ENCODE data around the gene KIAA1671.

KIAA1671 gene

GRCh38 chr22:25016311-25016710 is 63.8 kb downstream of the KIAA1671 start:
- DNase-seq: no peak

- DNase-seq: no peak
Observed at GRCh38 chr22:25018009-25018408, 65.5 kb downstream of the KIAA1671 start.

- DNase-seq: no peak
Observed at GRCh38 chr22:25019427-25020184, 67.1 kb downstream of the KIAA1671 start.

GRCh38 chr22:25021409-25021808 is 68.9 kb downstream of the KIAA1671 start:
- DNase-seq: no peak

- DNase-seq: no peak
Observed at GRCh38 chr22:25021976-25022711, 69.6 kb downstream of the KIAA1671 start.

- DNase-seq: no peak
Observed at GRCh38 chr22:25023879-25024278, 71.4 kb downstream of the KIAA1671 start.

- DNase-seq: no peak
Observed at GRCh38 chr22:25024895-25025294, 72.4 kb downstream of the KIAA1671 start.

- no peak for DNase-seq
Observed at GRCh38 chr22:25025491-25026400, 73.2 kb downstream of the KIAA1671 start.

- no peak for DNase-seq
Observed at GRCh38 chr22:25027043-25027906, 74.8 kb downstream of the KIAA1671 start.

GRCh38 chr22:25027959-25028840 is 75.7 kb downstream of the KIAA1671 start:
- peak; percentile 57 for DNase-seq

GRCh38 chr22:25028841-25029141 is 76.3 kb downstream of the KIAA1671 start:
- DNase-seq: no peak

GRCh38 chr22:25029181-25029580 is 76.7 kb downstream of the KIAA1671 start:
- DNase-seq: no peak

GRCh38 chr22:25030636-25031035 is 78.1 kb downstream of the KIAA1671 start:
- DNase-seq: no peak

GRCh38 chr22:25032066-25032465 is 79.5 kb downstream of the KIAA1671 start:
- no peak for DNase-seq

- no peak for DNase-seq
Observed at GRCh38 chr22:25035715-25036114, 83.2 kb downstream of the KIAA1671 start.

- DNase-seq: no peak
Observed at GRCh38 chr22:25038239-25038638, 85.7 kb downstream of the KIAA1671 start.

GRCh38 chr22:25038771-25039170 is 86.3 kb downstream of the KIAA1671 start:
- DNase-seq: no peak

- DNase-seq: no peak
Observed at GRCh38 chr22:25039255-25039654, 86.7 kb downstream of the KIAA1671 start.

- no peak for DNase-seq
Observed at GRCh38 chr22:25039754-25040153, 87.2 kb downstream of the KIAA1671 start.

GRCh38 chr22:25045159-25045558 is 92.6 kb downstream of the KIAA1671 start:
- DNase-seq: no peak

- no peak for DNase-seq
Observed at GRCh38 chr22:25048071-25048470, 95.6 kb downstream of the KIAA1671 start.
